ENCODE results near the gene SPSB3.

The SPSB3 gene

DNA sequence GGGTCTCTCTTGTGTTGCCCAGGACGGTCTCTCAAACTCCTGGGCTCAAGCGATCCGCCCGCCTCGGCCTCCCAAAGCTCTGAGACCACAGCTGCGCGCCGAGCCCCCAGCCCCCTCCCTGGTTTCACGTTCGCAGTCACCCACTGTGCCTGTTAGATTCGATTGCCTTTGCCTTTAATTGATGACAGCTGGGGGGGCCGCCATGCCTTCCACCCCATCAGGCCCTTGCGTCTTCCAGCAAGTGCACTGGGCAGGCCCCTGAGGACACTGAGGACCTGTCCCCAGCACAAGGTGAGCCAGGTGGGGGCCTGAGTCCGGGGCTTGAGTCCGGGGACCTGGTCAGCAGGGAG lies 7.9 kb upstream of the SPSB3 start:
- in situ Hi-C loops (cut with MboI; ENCODE audit: low sequenced_read_pairs) = no loop called here

DNA sequence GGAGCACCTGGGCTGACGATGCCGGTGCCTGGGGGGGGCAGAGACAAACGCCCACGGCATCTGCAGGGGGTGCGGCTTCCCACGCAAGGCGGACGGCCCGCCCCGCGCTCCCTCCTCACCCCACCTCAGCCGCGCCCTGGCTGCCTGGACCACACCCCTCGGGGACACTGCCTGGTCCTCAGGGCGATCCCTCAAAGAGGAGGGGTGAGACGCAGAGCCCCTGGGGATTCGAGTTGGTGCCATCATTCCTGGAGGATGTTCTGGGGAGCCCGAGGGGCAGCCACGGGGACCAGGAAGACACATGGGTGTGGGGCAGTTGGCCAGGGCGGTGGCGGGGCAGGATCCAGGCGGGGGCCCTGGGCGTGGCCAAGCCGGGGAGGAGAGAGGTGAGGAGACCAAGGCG lies 7.3 kb upstream of the SPSB3 start:
- in situ Hi-C loops (cut with MboI; ENCODE audit: low sequenced_read_pairs) = no loop called here

DNA sequence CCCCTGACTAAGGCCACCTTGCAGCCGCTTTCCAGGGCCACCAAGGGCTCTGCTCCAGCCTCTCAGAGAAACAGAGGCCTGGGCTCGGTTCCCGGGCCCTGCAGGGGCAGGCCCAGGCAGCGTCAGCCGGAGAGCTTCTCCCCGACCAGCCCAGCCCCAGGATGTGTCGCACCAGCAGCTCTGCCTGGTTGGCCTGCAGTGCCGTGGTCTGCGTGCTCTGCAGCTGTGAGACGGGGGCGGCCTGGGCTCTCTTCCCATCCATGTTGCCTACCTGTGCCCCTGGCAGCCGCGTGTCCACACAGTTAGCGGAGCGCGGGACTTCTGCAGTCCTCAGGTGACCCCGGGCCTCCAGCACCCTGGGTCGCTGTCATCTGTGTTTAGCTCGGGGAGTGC lies 6.3 kb upstream of the SPSB3 start:
- in situ Hi-C loops (cut with MboI; ENCODE audit: low sequenced_read_pairs) = no loop called here

DNA sequence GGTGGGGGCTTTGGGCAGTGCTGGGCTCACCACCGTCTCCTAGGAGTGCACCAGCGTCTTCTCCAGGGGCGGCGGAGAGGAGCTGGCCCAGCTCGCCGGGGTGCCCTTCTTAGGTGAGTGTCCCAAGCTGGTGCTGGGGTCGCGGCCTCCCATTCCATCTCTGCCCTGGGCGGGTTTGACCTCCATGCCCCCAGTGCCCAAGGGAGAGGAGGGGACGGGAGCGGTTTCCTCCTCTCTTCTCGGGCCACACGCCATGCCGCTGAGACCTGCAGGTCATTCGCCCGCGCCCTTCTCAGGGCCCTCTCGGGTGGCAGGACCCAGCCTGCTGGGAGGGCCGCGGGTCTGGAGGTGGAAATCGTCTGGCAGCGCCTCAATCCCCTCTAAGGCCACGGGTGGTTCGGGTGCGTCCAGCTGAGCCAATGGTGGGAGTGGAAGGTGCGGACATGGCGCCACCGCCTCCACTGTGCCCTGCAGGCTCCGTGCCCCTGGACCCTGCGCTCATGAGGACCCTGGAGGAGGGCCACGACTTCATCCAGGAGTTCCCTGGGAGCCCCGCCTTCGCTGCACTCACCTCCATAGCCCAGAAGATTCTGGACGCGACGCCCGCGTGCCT lies 5.8 kb upstream of the SPSB3 start:
- in situ Hi-C loops (cut with MboI; ENCODE audit: low sequenced_read_pairs) = no loop called here

DNA sequence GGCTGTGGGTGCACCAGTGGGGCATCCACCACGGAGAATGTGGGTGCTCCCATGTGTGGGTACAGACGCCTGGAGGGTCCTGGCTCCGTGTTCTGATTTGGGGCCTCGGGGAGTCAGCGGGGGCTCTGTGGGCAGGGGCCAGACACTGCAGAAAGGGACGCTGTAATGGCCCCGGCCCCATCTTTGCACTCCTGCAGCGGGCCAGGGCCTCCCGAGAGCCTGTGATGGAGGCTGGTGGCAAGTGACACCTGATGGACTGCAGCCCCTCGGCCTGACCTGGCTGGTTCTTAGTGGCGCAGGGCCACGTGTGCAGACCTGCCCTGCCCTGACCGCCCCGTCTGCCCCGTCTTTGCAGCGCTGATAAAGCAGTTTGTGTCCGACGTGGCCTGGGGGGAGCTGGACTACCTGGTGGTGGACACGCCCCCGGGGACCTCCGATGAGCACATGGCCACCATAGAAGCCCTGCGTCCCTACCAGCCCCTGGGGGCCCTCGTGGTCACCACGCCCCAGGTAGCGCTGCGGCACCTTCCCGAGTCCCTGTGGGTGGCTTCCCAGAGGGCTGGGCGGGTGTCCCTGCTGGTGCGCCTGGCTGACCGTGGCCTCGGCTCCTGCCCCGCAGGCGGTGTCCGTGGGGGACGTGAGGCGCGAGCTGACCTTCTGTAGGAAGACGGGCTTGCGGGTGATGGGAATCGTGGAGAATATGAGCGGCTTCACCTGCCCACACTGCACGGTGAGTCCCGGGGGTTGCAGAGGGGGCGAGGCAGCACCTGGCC lies 5.1 kb upstream of the SPSB3 start:
- in situ Hi-C loops (cut with MboI; ENCODE audit: low sequenced_read_pairs) = no loop called here

DNA sequence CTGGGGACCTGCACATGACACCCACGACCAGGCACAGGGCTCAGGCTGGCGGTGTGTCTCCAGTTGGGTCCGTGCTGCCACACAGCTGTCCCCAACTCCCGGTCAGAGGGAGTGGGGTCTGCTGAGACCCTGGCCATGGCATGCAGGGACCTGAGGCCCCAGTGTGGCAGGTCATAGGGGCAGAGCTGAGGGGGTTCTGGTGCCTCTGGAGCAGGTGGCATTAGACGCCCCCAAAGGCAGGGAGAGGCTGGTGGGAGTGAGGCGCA lies 4.6 kb upstream of the SPSB3 start:
- in situ Hi-C loops (cut with MboI; ENCODE audit: low sequenced_read_pairs) = no loop called here

DNA sequence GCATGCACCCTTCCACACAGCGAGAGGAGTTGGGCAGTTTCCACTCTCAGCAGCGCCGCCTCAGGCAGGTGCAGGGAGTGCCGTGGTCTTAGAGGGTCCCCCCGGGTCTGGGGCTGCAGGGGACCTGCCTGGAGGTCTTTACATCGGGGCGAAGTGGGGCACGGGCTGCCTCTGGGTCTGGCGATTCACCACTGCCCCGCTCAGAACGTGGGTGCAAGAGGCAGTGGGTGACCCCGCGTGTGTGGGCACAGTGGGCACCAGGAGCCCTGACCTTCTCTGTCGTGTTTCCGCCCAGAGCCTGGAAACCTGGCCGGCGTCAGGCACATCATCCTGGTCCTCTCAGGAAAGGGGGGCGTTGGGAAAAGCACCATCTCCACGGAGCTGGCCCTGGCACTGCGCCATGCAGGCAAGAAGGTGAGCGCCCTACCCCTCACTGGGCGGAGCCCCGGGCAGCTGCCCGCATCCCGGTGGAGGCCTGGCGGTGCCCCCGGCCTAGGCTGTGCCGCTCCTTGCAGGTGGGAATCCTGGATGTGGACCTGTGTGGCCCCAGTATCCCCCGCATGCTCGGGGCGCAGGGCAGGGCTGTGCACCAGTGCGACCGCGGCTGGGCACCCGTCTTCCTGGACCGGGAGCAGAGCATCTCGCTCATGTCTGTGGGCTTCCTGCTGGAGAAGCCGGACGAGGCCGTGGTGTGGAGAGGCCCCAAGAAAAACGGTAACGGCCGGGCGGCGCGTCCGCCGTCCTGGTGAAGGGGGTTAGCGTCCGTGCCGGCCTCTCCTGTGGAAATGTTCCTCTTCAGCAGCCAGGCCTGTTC lies 4.1 kb upstream of the SPSB3 start:
- in situ Hi-C loops (cut with MboI; ENCODE audit: low sequenced_read_pairs) = no loop called here

DNA sequence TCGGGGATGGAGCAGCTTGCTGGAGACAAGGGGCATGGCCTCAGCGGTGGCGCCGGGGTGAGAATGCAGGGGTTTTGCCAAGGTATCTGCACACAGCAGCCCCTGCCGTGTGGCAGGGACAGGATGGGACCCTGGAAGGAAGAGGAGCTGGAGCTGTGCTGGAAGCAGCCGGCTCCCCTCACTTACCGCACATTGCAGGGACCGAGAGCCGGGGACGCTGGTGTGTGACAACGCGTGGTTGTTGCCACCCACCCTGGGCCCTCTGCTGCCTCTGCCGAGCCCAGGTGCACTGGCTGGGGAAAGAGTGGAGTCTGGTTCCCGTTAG lies 3.4 kb upstream of the SPSB3 start:
- in situ Hi-C loops (cut with MboI; ENCODE audit: low sequenced_read_pairs) = no loop called here

DNA sequence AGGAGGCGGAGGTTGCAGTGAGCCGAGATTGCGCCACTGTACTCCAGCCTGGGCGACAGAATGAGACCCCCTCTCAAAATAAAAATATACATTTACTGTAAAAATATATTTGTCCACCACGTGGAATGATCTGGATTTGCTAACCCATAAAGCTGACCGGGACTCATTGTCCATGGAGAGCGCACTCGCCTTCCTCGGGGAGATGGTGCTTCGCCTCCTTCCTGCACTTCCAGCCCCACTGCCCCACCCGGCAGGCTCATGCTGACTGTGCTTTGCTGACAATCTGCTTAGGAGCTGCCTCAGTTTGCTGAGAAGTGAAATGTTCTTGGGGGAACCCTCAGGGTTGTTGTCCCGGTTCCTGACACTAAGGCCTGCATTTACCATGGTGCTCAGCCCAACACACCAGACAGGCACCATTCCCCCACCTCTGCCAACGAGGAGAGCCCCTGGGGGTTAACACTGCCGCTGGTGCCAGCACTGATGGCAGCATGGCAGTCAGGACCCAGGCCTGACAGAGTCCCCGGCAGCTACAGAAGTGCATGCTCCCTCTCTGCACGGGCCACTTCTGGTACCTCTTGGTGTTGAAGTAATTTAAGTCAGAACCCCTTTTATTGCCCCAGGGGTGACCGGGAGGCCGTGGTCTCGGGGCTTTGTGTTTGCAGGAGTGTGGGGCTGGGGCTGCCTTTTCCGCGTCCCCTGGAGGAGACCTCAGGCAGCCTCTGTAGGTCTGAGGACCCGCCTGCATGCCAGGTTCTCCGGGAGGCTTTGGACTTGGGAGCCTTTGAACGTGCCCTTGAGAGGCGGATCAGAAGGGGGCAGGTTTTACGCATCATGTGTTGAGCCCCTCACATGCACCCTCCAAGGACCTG lies 2.8 kb upstream of the SPSB3 start:
- in situ Hi-C loops (cut with MboI; ENCODE audit: low sequenced_read_pairs) = no loop called here

DNA sequence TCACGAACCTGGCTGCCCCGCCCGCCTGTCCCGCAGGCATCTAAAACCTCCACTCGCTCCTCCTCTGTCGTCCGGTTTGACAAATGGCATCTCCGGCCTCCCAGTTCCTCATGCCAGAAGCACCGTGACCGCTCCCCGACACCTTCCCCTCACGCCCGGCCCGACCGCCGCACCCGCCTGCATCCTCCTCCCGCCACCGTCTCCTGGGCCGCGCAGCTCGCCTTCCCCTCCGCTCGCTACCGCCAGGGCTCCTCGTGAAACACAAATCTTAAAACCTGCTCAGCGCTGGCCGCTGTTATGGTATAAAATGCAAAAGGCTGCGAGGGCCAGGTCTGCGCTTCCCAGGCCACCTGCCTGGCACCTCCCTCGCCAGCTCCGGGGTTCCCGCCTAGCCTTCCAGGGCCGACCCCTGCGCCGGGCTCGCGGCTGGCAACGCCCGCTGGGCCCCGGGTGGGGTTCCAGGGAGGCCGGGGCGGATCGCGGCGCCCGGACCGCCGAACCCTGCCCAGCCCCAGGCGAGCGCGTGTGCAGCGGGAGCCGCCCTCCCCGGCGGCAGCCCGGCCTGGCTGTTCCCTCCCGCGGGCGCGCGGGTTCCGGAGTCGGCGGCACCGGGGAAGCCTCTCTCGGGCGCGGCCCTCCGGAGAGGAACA lies 488 bp downstream of the SPSB3 start:
- in situ Hi-C loops (cut with MboI; ENCODE audit: low sequenced_read_pairs) = no loop called here

DNA sequence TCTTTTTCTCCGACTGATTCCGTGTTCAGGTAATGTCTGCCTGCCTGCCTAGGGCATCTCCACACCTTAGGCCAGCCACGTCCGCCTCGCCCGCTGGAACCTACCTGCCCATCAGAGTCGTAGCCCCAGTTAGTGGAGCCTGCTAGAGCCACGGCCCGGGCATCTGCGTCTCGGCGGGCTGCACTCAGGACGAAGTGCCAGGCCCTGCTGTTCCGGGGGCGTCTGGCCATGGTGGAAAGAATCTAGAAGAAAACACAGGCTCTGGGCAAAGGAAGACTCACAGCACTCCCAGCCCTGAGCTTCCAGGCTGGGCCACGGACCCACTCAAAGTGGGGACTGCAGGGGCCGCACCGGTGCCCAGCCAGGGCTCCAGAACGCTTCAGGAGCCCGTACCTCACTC lies 1.1 kb downstream of the SPSB3 start:
- in situ Hi-C loops (cut with MboI; ENCODE audit: low sequenced_read_pairs) = no loop called here

DNA sequence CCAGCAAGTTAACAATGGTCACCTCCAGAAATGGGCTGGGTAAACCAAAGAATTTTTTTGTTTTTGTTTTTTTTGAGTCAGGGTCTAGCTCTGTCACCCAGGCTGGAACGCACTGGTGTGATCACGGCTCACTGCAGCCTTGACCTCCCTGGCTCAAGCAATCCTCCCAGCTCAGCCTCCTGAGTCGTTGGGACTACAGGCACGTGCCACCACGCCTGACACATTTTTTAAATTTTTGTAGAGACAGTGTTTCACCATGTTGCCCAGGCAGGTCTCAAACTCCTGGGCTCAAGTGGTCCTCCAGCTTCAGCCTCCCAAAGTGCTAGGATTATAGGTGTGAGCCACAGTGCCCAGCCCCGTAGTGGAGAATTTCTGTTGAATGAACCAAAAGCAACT lies 1.7 kb downstream of the SPSB3 start:
- in situ Hi-C loops (cut with MboI; ENCODE audit: low sequenced_read_pairs) = no loop called here

DNA sequence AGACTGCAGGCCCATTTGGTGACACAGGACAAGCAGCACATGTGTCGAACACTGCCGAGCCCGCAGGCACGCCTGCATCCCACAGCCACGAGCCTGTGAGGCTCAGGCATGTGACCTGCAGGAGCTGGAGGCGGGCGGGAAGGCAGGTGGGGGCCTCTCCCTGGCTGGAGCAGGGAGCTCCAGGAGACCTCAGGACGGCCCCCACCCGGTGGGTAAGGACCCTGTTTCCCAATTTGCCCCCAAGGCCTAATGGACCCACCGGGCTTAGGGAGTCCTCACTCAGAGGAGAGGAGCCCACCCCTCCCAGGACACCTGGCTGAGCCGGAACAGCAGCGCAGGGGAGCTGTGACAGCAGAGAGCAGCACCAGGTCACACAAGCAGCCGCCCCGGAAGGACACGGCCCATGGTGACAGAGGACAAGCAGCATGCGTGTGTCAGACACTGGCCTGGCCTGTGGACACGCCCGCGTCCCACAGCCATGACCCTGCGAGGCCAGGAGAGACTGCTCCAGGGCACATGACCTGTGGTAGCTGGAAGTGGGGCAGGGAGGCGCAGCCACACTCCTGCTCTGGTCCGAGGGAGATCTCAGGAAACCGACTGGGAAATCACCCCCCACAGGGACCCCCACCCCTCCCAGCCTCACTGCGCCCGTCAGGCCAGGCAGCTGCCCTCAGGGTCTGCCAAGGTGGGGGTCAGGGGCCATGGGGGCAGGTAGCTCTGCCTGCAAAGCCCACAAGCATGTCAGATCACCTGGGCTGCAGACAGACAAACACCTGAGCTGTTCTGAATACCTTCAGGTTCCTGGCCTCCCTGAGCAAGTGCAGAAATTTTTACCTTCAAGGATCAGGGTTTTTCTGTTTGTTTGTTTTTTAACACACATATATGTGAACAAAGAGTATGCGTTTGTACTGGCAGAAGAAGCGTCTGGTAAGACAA lies 2.4 kb downstream of the SPSB3 start:
- in situ Hi-C loops (cut with MboI; ENCODE audit: low sequenced_read_pairs) = no loop called here

DNA sequence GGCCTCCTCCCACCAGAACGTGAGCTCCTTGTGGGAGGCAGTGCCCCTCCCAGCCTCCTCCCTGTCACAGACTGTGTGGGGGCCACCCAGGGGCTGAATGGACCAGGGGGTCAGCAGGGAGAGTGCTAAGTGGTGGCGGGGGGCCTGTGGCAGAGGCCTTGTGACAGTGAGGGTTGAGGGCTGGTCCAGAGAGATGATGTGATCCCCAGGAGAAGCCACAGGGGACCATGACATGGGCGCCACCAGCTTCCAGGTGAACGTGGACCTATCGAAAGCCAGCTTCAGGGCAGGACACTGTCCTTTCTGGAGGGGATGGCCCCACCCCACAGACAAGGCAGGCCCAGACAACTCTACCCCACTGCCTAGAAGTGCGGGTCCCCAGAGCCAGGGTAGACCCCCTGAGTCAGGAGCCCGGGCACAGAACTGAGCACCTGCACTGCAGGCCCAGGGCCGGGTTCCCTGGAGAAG lies 3.1 kb downstream of the SPSB3 start:
- in situ Hi-C loops (cut with MboI; ENCODE audit: low sequenced_read_pairs) = no loop called here

DNA sequence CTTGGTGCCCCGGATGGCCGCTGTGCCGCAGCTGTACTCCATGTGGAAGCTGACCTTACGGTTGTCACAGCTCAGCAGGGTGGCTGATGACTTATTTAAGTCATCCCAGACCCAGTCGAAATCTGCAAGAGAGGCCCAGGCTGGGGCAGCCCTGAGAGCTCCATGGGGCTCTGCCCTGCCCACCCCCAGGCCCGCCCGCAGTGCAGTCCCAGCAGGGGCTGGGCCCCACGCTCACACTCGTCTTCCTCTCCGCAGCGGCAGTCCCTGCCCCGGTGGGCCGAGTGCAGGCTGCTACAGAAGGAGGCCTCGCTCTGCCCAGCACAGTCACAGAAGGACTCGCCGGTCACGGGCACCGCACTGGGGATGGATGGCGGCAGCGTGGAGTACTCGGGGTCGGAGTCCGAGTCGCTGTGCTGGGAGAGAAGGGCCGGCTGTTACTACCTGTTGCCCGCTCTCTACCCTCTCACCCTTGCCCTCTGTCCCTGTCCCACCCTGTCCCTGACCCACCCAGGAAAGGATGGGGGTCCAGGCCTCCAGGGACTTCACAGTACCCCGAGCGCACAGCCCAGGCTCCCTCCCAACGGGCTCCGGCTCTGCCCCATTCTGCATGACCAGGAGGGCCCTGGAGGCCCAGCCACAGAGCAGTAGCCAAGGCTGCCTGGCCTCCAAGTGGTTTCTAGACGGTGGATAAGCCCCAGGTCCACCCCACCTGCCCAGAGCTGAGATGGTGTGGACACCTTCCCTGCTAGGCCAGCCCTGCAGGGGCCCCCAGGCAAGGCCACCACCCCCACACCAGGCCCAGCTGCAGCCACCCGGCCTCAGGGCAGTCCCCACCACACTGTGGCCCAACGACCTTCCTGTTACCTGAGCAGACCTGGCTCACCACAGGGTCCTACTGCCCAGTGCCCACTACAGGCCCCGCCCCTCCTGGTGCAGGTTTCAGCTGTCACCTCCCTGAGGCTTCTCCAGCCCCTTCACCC lies 3.9 kb downstream of the SPSB3 start:
- in situ Hi-C loops (cut with MboI; ENCODE audit: low sequenced_read_pairs) = no loop called here

DNA sequence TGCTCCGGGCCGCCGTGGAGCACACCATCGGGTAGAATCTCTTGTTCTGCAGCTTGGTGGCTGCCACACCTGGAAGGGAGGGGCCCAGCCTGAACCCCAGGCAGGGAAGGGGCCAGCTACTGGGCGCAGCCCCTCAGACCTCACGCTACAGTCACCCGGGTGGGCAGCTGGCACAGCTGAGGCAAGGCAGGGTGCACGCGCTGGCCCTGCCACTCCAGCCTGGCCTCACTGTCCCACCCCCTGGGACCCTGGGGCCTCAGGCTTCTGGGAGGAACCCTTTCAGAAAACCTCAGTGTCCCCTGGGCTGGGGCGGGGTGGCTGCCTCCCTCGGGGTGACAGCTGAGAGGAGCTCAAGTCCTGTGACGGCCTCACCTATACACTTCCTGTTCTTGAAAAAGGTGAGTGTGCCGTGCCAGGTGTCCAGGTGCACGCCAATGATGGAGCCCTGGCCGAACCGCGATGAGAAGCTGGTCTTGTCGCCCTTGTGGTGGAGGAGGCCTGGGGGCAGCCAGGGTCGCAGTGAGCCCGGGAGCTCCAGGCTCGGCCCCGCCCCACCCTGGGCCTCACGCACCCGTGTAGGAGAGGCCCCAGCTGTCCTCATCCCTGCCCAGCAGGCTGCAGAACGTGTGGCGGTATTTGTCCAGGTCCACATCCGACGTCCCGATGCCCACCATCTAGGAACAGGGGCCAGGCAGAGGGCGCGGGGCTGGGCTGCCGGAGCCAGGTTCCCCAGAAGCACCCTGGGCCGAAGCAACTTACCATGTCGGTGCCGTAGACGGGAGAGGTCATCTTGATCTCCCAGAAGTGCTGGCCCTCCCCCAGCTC lies 4.8 kb downstream of the SPSB3 start:
- in situ Hi-C loops (cut with MboI; ENCODE audit: low sequenced_read_pairs) = no loop called here

DNA sequence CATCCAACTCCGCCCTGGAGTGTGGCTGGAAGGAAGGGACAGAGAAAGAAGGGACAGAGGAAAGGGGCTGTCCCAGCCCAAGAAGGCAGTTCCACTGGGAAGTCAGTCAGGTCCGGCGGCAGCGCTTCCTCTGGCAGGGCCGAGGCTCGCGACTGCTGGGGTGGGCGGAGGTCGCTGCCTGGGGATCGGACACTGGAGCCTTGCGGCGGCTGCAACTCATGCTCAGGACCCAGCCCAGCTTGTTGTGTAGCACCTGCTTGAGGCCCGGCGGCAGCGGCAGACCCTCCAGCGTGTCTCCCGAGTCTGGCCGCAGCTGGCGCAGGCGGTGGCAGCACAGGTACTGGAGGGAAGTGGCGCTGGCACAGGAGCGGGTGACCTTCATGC lies 5.4 kb downstream of the SPSB3 start:
- in situ Hi-C loops (cut with MboI; ENCODE audit: low sequenced_read_pairs) = no loop called here

DNA sequence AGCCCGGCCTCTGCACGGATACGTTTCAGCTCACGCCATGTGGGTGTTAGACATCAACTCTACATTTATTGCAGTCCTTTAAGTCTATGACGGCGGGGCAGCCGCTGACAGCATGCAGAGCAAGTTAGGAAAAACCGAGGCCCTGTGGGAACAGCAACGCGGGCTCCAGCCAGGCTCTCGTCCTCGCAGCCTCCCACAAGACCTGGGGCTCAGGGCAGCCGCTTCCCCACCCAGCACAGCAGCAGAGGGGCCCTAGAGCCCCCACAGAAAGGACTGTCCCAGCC lies 5.8 kb downstream of the SPSB3 start:
- in situ Hi-C loops (cut with MboI; ENCODE audit: low sequenced_read_pairs) = no loop called here
